ENCODE data around the gene HSD17B8.

Gene HSD17B8

DNA sequence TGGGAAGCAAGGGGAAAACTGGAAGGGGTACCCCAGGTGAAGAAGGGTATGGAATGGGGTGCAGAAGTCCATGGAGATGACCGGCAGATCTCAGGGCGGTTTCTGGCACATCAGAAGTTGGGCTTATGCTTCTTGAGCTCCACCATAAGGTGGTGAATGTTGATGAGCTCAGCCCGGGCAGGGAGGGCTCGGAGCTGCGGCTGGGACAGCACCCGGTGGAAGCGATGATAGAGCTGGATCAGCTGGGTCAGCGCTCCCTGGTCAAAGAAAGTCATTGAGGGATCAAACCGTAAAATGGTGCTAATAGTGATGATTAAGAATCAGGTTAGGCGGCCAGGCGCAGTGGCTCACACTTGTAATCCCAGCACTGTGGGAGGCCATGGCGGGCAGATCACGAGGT is 46.3 kb downstream of the HSD17B8 start:
- Mint-ChIP-seq H3K27me3 (peaks cover 4% of the 10 kb centered on the region), H3K27ac (peak overlapping the region; percentile 88), H3K36me3 (ENCODE audit: low read depth) (peaks cover 35% of the 10 kb centered on the region), H3K9me3 (no peaks in the 10 kb centered on the region), H3K4me1 (ENCODE audit: low read depth) (peaks cover 41% of the 10 kb centered on the region), H3K4me3 (peak overlapping the region; percentile 89)

DNA sequence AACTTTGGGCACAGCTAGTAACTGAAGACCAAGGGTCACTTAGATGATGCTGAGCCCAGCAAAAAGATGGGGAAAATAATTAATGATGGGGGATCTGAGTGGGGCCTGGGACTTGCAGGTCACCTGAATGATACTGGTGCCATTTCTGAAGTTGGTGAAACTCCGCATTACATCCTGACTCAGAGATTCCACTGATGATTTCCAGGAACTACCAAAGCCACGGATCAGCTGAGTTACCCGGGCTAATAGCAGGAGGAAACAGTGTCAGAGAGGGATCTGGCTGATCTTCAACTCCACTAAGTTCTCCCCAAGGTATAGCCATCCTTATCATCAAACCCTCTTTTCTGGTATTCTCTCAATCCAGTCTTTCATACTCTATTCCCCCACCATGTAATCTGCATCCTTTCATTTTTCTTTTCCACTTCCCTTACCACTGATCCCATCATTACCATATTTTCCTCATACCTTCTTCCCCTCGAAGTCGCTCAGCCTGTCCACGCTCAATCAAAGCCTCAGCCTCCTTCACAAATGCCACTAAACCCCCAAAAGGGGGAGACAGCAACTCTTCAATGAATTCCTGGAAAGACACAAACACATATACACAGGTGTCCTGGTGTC is 47.0 kb downstream of the HSD17B8 start:
- H3K36me3 Mint-ChIP-seq (ENCODE audit: low read depth): peaks cover 37% of the 10 kb centered on the region
- peaks cover 3% of the 10 kb centered on the region for H3K27me3 Mint-ChIP-seq
- peak overlapping the region; percentile 11 for H3K4me3 Mint-ChIP-seq
- H3K27ac Mint-ChIP-seq: peak overlapping the region; percentile 88
- no peaks in the 10 kb centered on the region for H3K9me3 Mint-ChIP-seq
- H3K4me1 Mint-ChIP-seq (ENCODE audit: low read depth): peaks cover 41% of the 10 kb centered on the region

DNA sequence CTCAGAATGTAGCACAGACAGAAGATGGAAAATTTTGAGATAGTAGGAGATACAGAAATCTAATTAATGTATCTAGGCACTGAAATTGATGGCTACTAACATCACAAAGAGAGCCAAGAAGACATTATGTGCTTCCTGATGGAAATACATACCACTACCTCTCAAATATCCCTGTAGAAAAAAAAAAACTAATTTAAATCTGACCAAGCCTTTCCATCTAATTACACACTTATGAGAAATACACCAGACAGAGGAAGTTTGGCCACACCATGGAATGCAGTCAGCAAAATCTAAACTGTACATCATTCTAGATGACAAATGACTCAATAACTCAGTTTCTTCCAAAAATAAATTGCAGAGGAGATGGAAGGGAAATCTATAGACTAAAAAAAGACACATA is 48.3 kb downstream of the HSD17B8 start:
- H3K36me3 Mint-ChIP-seq (ENCODE audit: low read depth): peaks cover 39% of the 10 kb centered on the region

DNA sequence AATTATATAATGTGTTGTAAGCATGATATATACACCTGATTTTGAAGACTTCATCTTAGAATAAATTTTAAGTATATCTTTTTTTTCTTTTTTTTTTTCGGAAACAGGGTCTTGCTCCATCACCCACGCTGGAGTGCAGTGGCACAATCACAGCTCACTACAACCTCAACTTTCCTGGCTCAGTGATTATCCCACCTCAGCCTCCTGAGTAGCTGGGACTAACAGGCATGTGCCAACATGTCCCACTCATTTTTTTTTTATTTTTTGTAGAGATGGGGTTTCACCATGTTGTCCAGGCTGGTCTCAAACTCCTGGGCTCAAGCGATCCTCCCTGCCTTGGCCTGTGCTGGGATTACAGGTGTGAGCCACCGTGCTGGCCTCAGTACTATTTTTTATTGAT is 50.1 kb downstream of the HSD17B8 start:
- Mint-ChIP-seq H3K4me3 (no peak overlapping the region), H3K36me3 (ENCODE audit: low read depth) (peaks cover 49% of the 10 kb centered on the region)

More for the DNA sequence above, 48.3 kb downstream of the HSD17B8 start:
- H3K4me1 Mint-ChIP-seq (ENCODE audit: low read depth): peaks cover 41% of the 10 kb centered on the region
- H3K27me3 Mint-ChIP-seq: no peaks in the 10 kb centered on the region
- H3K27ac Mint-ChIP-seq: peak overlapping the region; percentile 29
- H3K4me3 Mint-ChIP-seq: no peak overlapping the region
- H3K9me3 Mint-ChIP-seq: no peaks in the 10 kb centered on the region

More for the DNA sequence above, 50.1 kb downstream of the HSD17B8 start:
- Mint-ChIP-seq H3K4me1 (ENCODE audit: low read depth) (peaks cover 26% of the 10 kb centered on the region), H3K27me3 (no peaks in the 10 kb centered on the region), H3K9me3 (no peaks in the 10 kb centered on the region), H3K27ac (no peak overlapping the region)
